H1 (cell line): ENCODE measurements around the gene SFXN2. TPM values are rescaled to one million over a fixed set of nuclear protein-coding genes. Genes with fewer than 3 reads are reported as not detected.

Source experiments
- BACH1 ChIP-seq: IDR thresholded peaks from 2 replicates; pipeline ENCODE4 v1.6.1; 2012; ENCODE audit warnings: low read length, improper control_type of control experiment
- CHD2 ChIP-seq: IDR thresholded peaks from 2 replicates; pipeline ENCODE4 v1.6.1; 2012; ENCODE audit warnings: low read length, improper control_type of control experiment
- CTBP2 ChIP-seq: IDR thresholded peaks from 2 replicates; pipeline ENCODE4 v1.7.0; 2011; ENCODE audit warnings: borderline replicate concordance, mild to moderate bottlenecking, moderate library complexity, mixed read lengths, low read length; ENCODE audit not compliant: insufficient read depth, insufficient read length
- EP300 ChIP-seq, 2 experiments: IDR thresholded peaks; 1 replicate in 1 of 2; 2 replicates in 1 of 2; pipeline ENCODE4 v1.6.1; 2011 to 2012; ENCODE audit warnings: low read depth in 2 of 2, low read length in 2 of 2, mild to moderate bottlenecking in 2 of 2, borderline replicate concordance in 1 of 2, inconsistent platforms in 1 of 2, moderate library complexity in 1 of 2
- HDAC6 ChIP-seq: IDR thresholded peaks from one replicate; pipeline ENCODE4 v1.7.1; 2012; ENCODE audit warnings: low read depth, mild to moderate bottlenecking, inconsistent platforms, low read length, moderate library complexity
- JUN ChIP-seq: IDR thresholded peaks from 2 replicates; pipeline ENCODE4 v1.6.1; 2011; ENCODE audit warnings: low read depth, mild to moderate bottlenecking, improper control_type of control experiment, low read length
- JUND ChIP-seq: IDR thresholded peaks from 2 replicates; pipeline ENCODE4 v1.6.1; 2011; ENCODE audit warnings: mild to moderate bottlenecking, improper control_type of control experiment, low read length
- PHF8 ChIP-seq: fragments of 200-600 bp; sonication (generic); conservative IDR thresholded peaks from 2 replicates; pipeline ENCODE4 v1.7.1; 2012; ENCODE audit warnings: low read depth, mild to moderate bottlenecking, inconsistent platforms, low read length, moderate library complexity
- POLR2A ChIP-seq, 2 experiments: IDR thresholded peaks; 1 replicate in 1 of 2; 2 replicates in 1 of 2; pipeline ENCODE4 v1.6.1; 2011; ENCODE audit warnings: low read depth in 2 of 2, low read length in 2 of 2, mild to moderate bottlenecking in 2 of 2; ENCODE audit errors: control extremely low read depth in 1 of 2
- POU5F1 ChIP-seq: IDR thresholded peaks from 2 replicates; pipeline ENCODE4 v1.6.1; 2011; ENCODE audit warnings: low read depth, mild to moderate bottlenecking, low read length, moderate library complexity
- RAD21 ChIP-seq, 2 experiments: IDR thresholded peaks in 1 of 2; conservative IDR thresholded peaks in 1 of 2; 2 replicates each; pipeline ENCODE4 v1.6.1; 2011; ENCODE audit warnings: low read depth in 2 of 2, low read length in 2 of 2, improper control_type of control experiment in 1 of 2, inconsistent platforms in 1 of 2, mild to moderate bottlenecking in 1 of 2, moderate library complexity in 1 of 2
- RBBP5 ChIP-seq: IDR thresholded peaks from 2 replicates; pipeline ENCODE4 v1.7.1; 2012; ENCODE audit warnings: low read depth, mild to moderate bottlenecking, inconsistent platforms, low read length, moderate library complexity, borderline replicate concordance
- RXRA ChIP-seq: IDR thresholded peaks from 2 replicates; pipeline ENCODE4 v1.6.1; 2011; ENCODE audit warnings: low read depth, mild to moderate bottlenecking, low read length, moderate library complexity; ENCODE audit not compliant: insufficient read depth
- SAP30 ChIP-seq: fragments of 300-600 bp; sonication (generic); IDR thresholded peaks from 2 replicates; pipeline ENCODE4 v1.7.1; 2012; ENCODE audit warnings: low read length, moderate library complexity, mild to moderate bottlenecking, inconsistent platforms; ENCODE audit not compliant: insufficient read depth, insufficient replicate concordance
- SIX5 ChIP-seq: IDR thresholded peaks from 2 replicates; pipeline ENCODE4 v1.6.1; 2011; ENCODE audit warnings: mild to moderate bottlenecking, low read depth, low read length
- TEAD4 ChIP-seq: IDR thresholded peaks from 2 replicates; pipeline ENCODE4 v1.6.1; 2012; ENCODE audit warnings: low read depth, low read length, inconsistent platforms, mixed read lengths
- ZNF274 ChIP-seq: IDR thresholded peaks from 2 replicates; pipeline ENCODE4 v1.7.0; 2012; ENCODE audit warnings: low read length, borderline replicate concordance; ENCODE audit errors: extremely low read depth
- polyA plus RNA-seq, 7 experiments: library from polyadenylated mRNA; depleted of rRNA in 3 of 7; stranded (reverse) in 5 of 7; unstranded in 2 of 7; fragments of >200 nt in 5 of 7; fragments of 200-250 nt in 2 of 7; gene quantifications; 1 replicate in 5 of 7; 2 replicates in 1 of 7; 4 replicates in 1 of 7; pipeline versions ENCODE4 v1.2.1 to v1.2.3, GENCODE V29; 2011 to 2013; ENCODE audit warnings: missing spikeins in 2 of 7, mixed read lengths in 2 of 7
- total RNA-seq: library from RNA; stranded (reverse); fragmentation: NEBNext Ultra II Directional; extraction: Animal tissue kit (Norgen Biotek cat#: 25700); gene quantifications from 2 replicates; pipeline ENCODE4 v1.2.1, GENCODE V29; 2021
- TF ChIP-seq, protein P1 (sequence below): IDR thresholded peaks from 2 replicates; pipeline ENCODE4 v1.6.1; 2011; ENCODE audit warnings: low read depth, mild to moderate bottlenecking, low read length; ENCODE audit not compliant: insufficient read depth
- TF ChIP-seq, protein P2 (sequence below): IDR thresholded peaks from 2 replicates; pipeline ENCODE4 v1.6.1; 2011; ENCODE audit warnings: low read length, improper control_type of control experiment
- TF ChIP-seq, protein P3 (sequence below): IDR thresholded peaks from 2 replicates; pipeline ENCODE4 v1.6.1; 2012; ENCODE audit warnings: low read length, inconsistent platforms

SFXN2 gene
- total and polyA plus RNA-seq, 2 of the 8 experiments (the other 6 are each of a cell fraction or from before 2014, with no cell fraction given): 20.5 to 23.5 TPM

DNA sequence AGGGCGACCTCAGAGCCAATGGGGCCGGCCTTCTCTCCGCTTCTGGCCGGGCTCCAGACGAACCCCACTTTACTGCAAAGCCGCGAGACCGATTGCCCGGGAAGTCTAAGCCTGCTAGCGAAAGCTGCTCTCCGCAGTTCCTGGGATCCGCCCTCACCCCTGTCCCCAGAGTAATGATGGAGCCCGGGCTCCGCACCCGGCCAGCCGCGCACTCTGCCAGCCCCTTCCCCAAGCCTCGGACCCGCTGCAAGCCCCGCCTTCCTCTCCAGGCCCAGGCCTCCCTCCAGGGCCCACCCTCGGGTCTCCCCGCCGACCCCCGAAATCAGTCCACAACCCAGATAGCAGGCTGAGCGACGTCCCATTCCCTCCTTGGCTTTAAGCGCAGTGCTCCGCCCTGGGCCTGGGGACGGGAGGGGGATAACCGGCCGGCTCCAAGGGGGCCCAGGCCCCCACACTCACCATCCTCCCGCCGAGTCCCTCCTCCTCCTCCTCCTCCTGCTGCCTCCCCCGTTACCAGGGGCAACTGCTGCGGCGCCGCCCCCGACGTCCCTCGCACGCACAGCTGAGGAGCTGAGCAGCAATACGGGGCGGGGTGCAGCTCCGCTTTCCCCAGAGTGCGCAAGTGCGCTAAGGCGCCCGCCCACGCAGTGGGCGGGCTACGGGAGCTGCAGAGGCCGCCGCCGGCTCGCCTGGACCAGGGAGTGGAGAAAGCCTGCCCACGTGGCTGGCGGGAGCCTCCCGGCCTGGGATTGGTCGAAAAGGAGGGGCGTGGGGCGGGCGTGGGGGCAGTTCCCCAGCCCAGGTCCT, 419 bp upstream of the SFXN2 start, which contains the start of gene ARL3 (continued):
- TF ChIP-seq, protein P1, sequence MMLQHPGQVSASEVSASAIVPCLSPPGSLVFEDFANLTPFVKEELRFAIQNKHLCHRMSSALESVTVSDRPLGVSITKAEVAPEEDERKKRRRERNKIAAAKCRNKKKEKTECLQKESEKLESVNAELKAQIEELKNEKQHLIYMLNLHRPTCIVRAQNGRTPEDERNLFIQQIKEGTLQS: peak; percentile 50; the same call in 1 of the 2 replicates
- no peak for TF ChIP-seq JUND
- peak in 1 of 2 experiments; percentile 77; a peak in 2 of 3 replicates for TF ChIP-seq POLR2A (IDR thresholded peaks at IDR 0.05; ENCODE audit: control extremely low read depth in 1 of 2, low read depth in 2 of 2, low read length in 2 of 2)
- TF ChIP-seq RAD21 (IDR thresholded peaks at IDR 0.05 in 1 of 2, conservative IDR thresholded peaks at IDR 0.05 in 1 of 2; ENCODE audit: low read depth in 2 of 2, low read length in 2 of 2): no peak; a peak in 1 of 4 replicates
- TF ChIP-seq SIX5: no peak
- TF ChIP-seq JUN: no peak
- TF ChIP-seq, protein P2, sequence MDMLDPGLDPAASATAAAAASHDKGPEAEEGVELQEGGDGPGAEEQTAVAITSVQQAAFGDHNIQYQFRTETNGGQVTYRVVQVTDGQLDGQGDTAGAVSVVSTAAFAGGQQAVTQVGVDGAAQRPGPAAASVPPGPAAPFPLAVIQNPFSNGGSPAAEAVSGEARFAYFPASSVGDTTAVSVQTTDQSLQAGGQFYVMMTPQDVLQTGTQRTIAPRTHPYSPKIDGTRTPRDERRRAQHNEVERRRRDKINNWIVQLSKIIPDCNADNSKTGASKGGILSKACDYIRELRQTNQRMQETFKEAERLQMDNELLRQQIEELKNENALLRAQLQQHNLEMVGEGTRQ: peak; percentile 79
- peak; percentile 10; the same call in 1 of the 2 replicates for TF ChIP-seq BACH1
- peak; percentile 67 for TF ChIP-seq RBBP5
- TF ChIP-seq CHD2: no peak
- no peak for TF ChIP-seq TEAD4
- TF ChIP-seq HDAC6: no peak
- no peak for TF ChIP-seq SAP30
- TF ChIP-seq RXRA: no peak
- peak; percentile 37 for TF ChIP-seq PHF8
- TF ChIP-seq, protein P3, sequence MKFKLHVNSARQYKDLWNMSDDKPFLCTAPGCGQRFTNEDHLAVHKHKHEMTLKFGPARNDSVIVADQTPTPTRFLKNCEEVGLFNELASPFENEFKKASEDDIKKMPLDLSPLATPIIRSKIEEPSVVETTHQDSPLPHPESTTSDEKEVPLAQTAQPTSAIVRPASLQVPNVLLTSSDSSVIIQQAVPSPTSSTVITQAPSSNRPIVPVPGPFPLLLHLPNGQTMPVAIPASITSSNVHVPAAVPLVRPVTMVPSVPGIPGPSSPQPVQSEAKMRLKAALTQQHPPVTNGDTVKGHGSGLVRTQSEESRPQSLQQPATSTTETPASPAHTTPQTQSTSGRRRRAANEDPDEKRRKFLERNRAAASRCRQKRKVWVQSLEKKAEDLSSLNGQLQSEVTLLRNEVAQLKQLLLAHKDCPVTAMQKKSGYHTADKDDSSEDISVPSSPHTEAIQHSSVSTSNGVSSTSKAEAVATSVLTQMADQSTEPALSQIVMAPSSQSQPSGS: no peak
- TF ChIP-seq ZNF274: no peak
- no peak for TF ChIP-seq POU5F1
- TF ChIP-seq CTBP2: no peak
- TF ChIP-seq EP300 (IDR thresholded peaks at IDR 0.05; ENCODE audit: borderline replicate concordance in 1 of 2, low read depth in 2 of 2, low read length in 2 of 2): 0 out of 3 replicates have a peak, but pooled peaks of 1 of the 2 experiments have one; percentile 27
